ENCODE measurements around the gene DLL3. TPM values are rescaled to one million over a fixed set of nuclear protein-coding genes. Genes with fewer than 3 reads are reported as not detected.
"Not testable (repeated sequence)": the region's sequence is repeated elsewhere in the genome, so short reads cannot be mapped to it uniquely, and the experiment has no call there.

DLL3 gene, protein sequence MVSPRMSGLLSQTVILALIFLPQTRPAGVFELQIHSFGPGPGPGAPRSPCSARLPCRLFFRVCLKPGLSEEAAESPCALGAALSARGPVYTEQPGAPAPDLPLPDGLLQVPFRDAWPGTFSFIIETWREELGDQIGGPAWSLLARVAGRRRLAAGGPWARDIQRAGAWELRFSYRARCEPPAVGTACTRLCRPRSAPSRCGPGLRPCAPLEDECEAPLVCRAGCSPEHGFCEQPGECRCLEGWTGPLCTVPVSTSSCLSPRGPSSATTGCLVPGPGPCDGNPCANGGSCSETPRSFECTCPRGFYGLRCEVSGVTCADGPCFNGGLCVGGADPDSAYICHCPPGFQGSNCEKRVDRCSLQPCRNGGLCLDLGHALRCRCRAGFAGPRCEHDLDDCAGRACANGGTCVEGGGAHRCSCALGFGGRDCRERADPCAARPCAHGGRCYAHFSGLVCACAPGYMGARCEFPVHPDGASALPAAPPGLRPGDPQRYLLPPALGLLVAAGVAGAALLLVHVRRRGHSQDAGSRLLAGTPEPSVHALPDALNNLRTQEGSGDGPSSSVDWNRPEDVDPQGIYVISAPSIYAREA
- 1 to 10 TPM; 2.0 to 4.3 TPM for total RNA-seq
- 46.8 TPM for polyA plus RNA-seq (2013, experiment 1 of 2)
- 39.5 TPM for polyA plus RNA-seq (2013, experiment 2 of 2)
- long read RNA-seq, experiment 1, partial matches to known transcripts = 4 of 5 reads
- long read RNA-seq, experiment 1, other reads (novel, unspliced or antisense) = 1 of 5 reads
- long read RNA-seq, experiment 2, transcript DLL3-202 (9 exons, 2,055 nt) = major isoform, 9 of 21 reads
- long read RNA-seq, experiment 2, partial matches to known transcripts = 4 of 21 reads
- long read RNA-seq, experiment 2, other reads (novel, unspliced or antisense) = 1 of 21 reads
- long read RNA-seq, experiment 3, partial matches to known transcripts = 2 of 5 reads
- long read RNA-seq, experiment 3, other reads (novel, unspliced or antisense) = 0 of 5 reads
- long read RNA-seq, experiment 4, partial matches to known transcripts = 1 of 1 reads
- long read RNA-seq, experiment 4, other reads (novel, unspliced or antisense) = 0 of 1 reads

DNA sequence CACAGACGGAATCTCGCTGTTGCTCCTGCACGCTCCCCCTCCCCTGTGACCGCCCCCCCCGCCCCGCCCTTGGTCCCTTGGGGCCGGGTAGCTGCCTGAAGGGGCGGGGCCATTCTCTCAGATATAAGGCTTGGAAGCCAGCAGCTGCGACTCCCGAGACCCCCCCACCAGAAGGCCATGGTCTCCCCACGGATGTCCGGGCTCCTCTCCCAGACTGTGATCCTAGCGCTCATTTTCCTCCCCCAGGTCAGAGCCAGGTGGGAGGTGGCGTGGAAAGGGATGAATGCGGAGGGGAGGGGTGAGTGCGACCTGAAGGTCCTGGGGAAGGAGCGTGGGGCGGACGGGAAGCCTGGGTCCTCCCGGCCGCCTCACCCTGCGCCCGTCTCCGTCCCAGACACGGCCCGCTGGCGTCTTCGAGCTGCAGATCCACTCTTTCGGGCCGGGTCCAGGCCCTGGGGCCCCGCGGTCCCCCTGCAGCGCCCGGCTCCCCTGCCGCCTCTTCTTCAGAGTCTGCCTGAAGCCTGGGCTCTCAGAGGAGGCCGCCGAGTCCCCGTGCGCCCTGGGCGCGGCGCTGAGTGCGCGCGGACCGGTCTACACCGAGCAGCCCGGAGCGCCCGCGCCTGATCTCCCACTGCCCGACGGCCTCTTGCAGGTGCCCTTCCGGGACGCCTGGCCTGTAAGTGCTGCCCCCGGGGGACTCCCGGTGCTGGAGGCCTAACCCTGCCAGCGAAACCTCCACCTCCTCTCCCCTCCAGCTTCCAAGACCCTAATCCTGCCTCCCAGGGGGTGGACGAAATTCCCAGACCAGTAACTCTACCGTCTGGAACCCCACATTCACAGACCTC lies at the start of gene DLL3:
DLL3 (plus strand) TSS at position 150 of the 845 bp plus-strand sequence; CDS start at position 178, 28 bp downstream.
- Mint-ChIP-seq H3K27ac (no peak within 1 kb of the TSS), H3K27me3 (ENCODE audit: insufficient read depth) (peaks cover 57% of the 10 kb centered on the region), H3K4me3 (peak within 1 kb of the TSS; percentile 42), H3K9me3 (peaks cover 3% of the 10 kb centered on the region), H3K36me3 (ENCODE audit: low read depth) (no peaks in the 10 kb centered on the region), H3K4me1 (peaks cover 9% of the 10 kb centered on the region)
- H3K4me3 ChIP-seq (ENCODE audit: low read length) = peak within 1 kb of the TSS; percentile 61
- DNase-seq = peak; percentile 86
- 7 to 11% methylated on average over 7 to 59 of the region's 60 CpGs for WGBS, 2 experiments (ENCODE audit: insufficient coverage in 1 of 2, insufficient read length in 1 of 2)
- no peaks in the 10 kb centered on the region for H3K36me3 ChIP-seq (ENCODE audit: control insufficient read depth, insufficient read depth, low read length)
- no peak within 1 kb of the TSS for H3K9ac ChIP-seq (ENCODE audit: extremely low read depth, low read length, poor library complexity, severe bottlenecking)
- peaks cover 45% of the 10 kb centered on the region for H3K27me3 ChIP-seq (ENCODE audit: control insufficient read depth, insufficient read depth, low read length, poor library complexity, severe bottlenecking)
- no peaks in the 10 kb centered on the region for H3K4me1 ChIP-seq (ENCODE audit: control insufficient read depth, insufficient read depth, low read length)
- H3K9me3 ChIP-seq (ENCODE audit: control insufficient read depth, low read length) = no peaks in the 10 kb centered on the region
- peak within 1 kb of the TSS; percentile 94 for H3K27ac ChIP-seq (ENCODE audit: low read depth, low read length)
- TF ChIP-seq, protein P1, sequence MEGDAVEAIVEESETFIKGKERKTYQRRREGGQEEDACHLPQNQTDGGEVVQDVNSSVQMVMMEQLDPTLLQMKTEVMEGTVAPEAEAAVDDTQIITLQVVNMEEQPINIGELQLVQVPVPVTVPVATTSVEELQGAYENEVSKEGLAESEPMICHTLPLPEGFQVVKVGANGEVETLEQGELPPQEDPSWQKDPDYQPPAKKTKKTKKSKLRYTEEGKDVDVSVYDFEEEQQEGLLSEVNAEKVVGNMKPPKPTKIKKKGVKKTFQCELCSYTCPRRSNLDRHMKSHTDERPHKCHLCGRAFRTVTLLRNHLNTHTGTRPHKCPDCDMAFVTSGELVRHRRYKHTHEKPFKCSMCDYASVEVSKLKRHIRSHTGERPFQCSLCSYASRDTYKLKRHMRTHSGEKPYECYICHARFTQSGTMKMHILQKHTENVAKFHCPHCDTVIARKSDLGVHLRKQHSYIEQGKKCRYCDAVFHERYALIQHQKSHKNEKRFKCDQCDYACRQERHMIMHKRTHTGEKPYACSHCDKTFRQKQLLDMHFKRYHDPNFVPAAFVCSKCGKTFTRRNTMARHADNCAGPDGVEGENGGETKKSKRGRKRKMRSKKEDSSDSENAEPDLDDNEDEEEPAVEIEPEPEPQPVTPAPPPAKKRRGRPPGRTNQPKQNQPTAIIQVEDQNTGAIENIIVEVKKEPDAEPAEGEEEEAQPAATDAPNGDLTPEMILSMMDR (conservative IDR thresholded peaks at IDR 0.05) = no peak

DNA sequence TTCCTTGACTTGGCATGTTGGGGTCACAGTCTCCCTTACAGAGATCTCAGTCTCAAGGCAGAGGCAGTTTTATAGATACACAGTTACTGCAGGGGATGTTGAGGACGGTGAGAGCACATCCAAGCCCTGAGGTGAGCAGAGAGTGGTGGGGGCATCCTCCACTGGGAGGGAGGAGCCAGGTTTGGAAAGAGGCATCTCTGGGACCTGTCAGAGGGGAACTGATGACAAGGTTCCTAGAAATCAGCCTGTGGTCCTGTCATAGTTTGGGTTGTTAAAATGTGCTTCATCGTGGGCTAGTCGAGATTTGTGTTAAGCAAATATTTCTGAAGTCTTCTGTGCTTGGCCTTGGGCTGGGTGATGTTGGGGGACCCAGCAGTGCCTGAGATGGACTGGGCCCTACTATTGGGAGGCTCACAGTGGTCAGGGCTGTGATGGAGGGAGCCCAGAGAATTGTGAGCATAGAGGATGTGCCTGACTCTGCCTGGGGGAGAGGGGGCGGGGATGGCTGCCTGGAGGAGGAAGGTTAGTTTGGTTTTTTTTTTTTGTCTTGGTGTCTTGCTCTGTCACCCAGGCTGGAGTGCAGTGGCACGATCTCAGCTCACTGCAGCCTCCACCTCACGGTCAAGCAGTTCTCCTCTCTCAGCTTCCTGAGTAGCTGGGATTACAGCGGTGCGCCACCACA lies 49.5 kb upstream of the DLL3 start:
- TF ChIP-seq, protein P1 (conservative IDR thresholded peaks at IDR 0.05) = no peak
- H3K9ac ChIP-seq (ENCODE audit: extremely low read depth, low read length, poor library complexity, severe bottlenecking) = no peak overlapping the region
- H3K27me3 ChIP-seq (ENCODE audit: control insufficient read depth, insufficient read depth, low read length, poor library complexity, severe bottlenecking) = no peaks in the 10 kb centered on the region
- no peaks in the 10 kb centered on the region for H3K4me1 ChIP-seq (ENCODE audit: control insufficient read depth, insufficient read depth, low read length)
- no peak overlapping the region for H3K27ac ChIP-seq (ENCODE audit: low read depth, low read length)
- WGBS, 2 experiments (ENCODE audit: insufficient coverage in 1 of 2, insufficient read length in 1 of 2) = 94% methylated on average over 8 of the region's 8 CpGs
- H3K4me3 Mint-ChIP-seq = no peak overlapping the region
- H3K9me3 ChIP-seq (ENCODE audit: control insufficient read depth, low read length) = no peaks in the 10 kb centered on the region
- H3K36me3 ChIP-seq (ENCODE audit: control insufficient read depth, insufficient read depth, low read length) = peaks cover 48% of the 10 kb centered on the region
- H3K4me3 ChIP-seq (ENCODE audit: low read length) = no peak overlapping the region
- no peaks in the 10 kb centered on the region for H3K9me3 Mint-ChIP-seq
- H3K27ac Mint-ChIP-seq = peak overlapping the region; percentile 68
- H3K36me3 Mint-ChIP-seq (ENCODE audit: low read depth) = peaks cover 56% of the 10 kb centered on the region
- no peak for DNase-seq
- peaks cover 10% of the 10 kb centered on the region for H3K4me1 Mint-ChIP-seq
- H3K27me3 Mint-ChIP-seq (ENCODE audit: insufficient read depth) = no peaks in the 10 kb centered on the region

DNA sequence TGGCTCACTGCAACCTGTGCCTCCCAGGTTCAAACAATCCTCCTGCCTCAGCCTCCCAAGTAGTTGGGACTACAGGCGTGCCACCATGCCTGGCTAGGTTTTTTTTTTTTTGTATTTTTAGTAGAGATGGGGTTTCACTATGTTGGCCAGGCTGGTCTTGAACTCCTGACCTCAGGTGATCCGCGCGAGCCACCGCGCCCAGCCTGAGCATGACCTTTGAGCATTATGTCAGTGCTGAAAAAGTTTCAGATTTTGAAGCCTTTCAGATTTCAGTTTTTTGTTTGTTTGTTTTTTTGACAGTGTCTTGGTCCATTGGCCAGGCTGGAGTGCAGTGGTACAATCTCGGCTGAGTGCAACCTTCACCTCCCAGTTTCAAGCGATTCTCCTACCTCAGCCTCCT lies 47.5 kb upstream of the DLL3 start:
- peaks cover 64% of the 10 kb centered on the region for H3K36me3 Mint-ChIP-seq (ENCODE audit: low read depth)
- not testable (repeated sequence) for H3K4me1 ChIP-seq (ENCODE audit: control insufficient read depth, insufficient read depth, low read length); DNase-seq; H3K27me3 ChIP-seq (ENCODE audit: control insufficient read depth, insufficient read depth, low read length, poor library complexity, severe bottlenecking); H3K9ac ChIP-seq (ENCODE audit: extremely low read depth, low read length, poor library complexity, severe bottlenecking); H3K9me3 ChIP-seq (ENCODE audit: control insufficient read depth, low read length); H3K27ac ChIP-seq (ENCODE audit: low read depth, low read length); H3K27ac Mint-ChIP-seq; H3K4me3 Mint-ChIP-seq; H3K27me3 Mint-ChIP-seq (ENCODE audit: insufficient read depth); H3K4me3 ChIP-seq (ENCODE audit: low read length); H3K4me1 Mint-ChIP-seq; H3K9me3 Mint-ChIP-seq
- peaks cover 55% of the 10 kb centered on the region for H3K36me3 ChIP-seq (ENCODE audit: control insufficient read depth, insufficient read depth, low read length)
- WGBS, 2 experiments (ENCODE audit: insufficient coverage in 1 of 2, insufficient read length in 1 of 2) = 91 to 93% methylated on average over 7 to 8 of the region's 8 CpGs
